HG02588 (cell line): ENCODE data around the gene ZNF217.
"Not testable (repeated sequence)": the region's sequence is repeated elsewhere in the genome, so short reads cannot be mapped to it uniquely, and the experiment has no call there.

Source experiments
- ATAC-seq: cut with Tn5 transposase; IDR thresholded peaks from one replicate; pipeline ENCODE4 v1.9.1; 2021; ENCODE audit warnings: mild to moderate bottlenecking, moderate library complexity; ENCODE audit not compliant: unreplicated experiment

The ZNF217 gene

DNA sequence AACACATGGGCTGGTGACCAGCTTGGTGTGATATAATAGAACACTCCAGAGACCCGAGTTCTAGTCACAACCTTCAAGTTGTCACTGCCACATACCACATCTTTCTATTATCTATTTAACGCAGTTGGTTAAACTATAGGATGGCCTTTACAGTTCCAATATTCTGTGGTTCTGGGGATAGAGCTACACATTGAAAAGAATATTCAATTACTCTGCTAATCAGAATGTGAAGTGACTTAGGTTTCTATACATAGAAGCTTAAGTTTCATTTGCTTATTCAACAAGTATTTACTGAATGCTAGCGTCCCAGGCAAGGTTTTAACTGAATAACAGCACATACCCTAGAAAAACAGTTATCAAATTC is 9.1 kb downstream of the ZNF217 start:
- not testable (repeated sequence) for ATAC-seq

DNA sequence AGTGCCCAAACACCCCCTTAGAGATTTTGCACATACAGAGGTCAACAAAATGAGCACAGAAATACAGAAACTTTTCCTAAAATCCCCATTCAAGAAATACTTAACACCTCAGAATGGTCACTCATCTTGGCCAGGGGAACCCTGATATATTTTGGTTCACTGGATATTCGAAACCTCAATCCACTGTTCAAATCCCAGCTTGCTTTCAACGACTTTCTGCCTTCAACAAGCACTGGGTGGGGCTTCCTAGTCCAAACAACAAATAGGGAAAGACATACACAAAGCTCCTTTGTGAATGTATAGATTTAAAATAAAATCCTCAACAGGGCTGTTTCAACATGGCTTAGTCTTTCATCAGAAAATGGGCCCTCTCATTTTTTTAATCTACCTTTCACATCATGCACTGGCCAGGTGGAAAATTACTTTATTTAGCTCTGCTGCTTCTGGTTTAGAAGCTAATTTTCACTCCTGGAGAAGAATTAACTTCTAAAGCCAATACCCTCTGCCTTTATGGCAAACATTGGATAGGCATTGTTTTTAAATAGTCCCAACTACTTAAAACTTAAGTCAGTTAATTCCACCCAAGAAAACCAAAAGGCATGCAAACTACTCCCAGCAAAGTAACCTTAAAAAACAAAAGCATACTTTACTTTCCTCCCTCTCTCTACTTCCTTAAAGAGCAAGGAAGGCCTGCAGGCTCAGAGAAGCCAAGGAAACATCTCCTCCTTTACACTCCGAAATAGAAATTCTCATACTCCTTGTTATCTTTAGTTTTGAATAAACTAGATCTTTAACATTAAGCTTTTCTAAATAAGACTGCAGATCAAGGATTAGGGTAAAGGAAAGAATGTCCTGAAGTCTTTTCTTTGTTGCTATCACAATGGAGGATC is 9.7 kb downstream of the ZNF217 start:
- ATAC-seq, result not testable (repeated sequence)

DNA sequence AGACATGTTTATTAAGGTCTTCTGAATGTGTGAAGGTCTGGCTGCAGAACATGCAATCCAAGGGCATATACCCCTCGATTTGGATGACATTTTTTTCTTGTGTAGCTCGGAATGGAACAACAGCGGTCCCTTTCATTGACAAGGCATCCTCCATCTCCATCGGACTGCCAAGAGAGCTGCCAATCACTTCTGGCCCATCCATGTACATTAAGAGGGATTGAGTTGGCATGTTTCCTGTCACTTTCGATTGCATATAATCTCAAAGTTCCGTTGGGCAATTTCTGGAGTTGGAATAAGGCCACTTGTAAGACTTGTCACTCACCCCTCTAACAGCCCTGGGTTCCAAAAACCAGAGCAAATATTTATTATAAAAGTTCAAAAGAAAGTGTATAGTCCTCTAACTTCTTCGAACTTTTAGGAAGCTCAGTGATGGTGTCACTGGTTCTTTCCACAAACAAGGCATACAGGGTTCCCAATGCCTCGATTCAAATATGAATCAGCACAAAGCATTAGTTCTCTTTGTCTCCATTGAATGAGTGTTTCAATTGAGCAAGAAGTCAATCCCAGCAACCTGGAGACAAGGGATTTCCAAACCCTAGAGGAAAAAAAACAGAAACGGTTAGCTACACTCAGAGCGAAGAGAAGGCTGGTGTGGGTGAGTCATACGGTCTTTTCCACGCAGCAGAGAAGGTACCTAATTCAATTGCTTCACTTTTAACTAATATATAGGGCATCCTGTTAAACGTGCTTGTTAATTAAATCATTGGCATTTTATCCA is 10.9 kb downstream of the ZNF217 start:
- ATAC-seq, result no peak

DNA sequence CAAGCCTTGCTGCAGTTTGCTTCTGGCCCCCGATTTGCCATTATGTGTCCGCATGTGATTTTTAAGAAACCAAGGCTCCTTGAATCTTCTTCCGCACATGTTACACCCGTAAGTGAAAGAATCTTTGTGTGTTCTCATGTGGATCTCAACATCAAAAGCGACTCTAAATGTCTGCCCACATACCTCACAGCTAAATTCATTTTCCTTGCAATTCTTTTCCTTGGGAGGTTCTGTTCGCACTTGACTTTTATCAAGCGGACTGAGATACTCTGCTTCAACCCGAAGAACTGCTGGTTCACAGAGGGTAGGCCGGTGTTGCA is 11.4 kb downstream of the ZNF217 start:
- no peak for ATAC-seq

DNA sequence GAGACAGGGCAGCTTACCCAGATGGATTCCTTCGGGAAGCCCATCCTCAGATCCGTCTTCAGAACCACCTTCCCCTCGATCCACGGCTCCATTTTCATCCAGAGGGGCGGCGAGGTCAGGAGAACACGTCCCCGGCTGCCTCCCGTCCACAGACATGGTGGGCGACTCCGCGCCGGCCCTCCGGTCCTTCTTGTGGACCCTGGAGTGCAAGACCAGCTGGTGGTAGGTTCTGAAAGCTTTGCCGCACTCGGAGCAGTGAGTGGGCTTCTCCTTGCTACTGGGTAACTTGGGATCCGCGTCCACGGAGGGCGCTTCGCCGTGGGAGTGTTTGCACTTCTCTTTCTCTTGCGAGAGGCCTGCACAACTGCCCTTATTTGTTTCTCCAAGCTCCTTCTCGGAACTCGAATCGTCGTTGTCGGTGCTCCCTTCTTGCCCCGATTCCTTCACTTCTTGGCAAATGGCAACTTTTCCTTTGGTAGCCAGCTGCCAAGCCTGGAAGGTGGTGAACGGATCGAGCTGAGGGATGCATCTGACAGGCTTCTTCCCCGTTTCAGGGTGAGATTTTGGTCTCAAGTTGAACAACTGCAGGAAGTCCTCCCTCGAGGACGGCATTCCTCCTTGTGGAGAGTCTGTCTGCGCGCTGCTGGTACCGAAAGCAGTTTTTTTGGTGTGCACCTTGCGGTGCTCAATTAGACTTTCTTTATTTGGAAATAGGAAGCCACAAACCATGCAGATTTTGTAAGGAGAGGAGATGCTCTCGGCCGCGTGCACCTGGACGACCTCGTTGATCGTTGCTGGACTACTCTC is 12.0 kb downstream of the ZNF217 start:
- ATAC-seq, result no peak

DNA sequence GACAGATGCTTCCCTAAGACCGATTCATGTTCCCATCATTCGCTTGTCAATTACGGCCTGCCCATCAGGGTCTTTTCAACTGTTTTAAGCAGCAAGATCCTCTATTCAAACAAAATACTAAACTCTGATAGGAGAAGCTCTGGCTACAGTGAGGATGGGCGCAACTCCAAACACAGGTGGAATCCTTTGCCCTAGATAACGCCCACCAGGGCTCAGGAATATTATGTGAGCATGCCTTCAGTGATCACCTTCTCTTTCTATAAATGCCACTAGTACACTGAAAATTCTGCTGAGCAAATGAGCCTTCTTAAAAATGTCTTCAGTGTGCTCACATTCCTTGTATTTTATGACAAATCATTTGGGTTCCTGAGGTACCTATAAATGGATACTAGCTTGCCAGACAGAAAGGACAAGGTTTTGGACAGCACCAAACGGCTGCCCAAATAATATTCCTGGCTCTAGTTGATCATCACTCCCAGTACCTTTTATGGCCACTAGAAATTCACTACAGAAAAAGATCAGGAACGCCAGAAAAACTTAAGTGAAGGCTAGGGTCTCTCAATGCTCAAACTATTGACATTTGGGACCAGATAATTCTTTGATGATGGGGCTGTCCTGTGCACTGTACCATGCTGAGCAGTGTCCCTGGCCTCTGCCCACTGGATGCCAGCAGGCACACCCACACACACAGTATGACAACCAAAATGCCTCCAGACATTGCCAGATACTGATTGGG is 13.1 kb downstream of the ZNF217 start:
- ATAC-seq, result no peak

DNA sequence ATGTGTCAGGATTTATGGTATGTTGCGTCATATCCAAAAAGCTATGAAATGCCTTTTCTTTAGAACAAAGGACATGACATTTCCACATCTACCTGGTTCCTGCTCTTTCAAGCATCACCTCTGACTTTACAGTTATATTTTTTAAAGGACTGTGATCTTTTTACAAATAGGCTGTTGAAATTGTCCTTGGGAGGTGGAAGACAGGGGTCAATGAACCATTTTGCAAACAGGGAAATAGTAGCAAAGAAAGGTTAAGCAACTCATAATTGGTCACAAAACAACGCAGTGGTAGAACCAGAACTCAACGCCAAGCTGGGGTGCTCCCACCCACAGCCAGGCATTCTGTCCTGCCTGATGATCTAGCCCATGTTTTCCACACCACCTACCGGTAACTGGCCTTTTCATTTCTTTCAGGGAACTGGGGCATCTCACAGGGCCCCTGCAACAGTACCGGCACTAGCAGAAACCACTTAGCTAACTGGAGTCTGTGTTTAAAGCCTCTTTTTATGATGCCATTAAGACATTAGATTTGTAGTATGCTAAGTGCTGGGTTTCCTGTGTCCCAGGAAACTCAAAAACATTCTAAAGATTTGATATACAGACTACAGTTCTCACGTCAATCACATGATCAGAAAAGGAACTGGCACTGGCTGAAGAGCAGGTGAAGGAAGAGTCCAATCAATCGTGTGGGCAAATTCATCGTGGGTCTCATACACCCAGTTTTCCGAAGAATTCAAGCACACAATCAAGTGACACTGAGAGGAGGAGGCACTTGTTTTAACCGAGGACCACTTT is 13.9 kb downstream of the ZNF217 start:
- ATAC-seq, result no peak

DNA sequence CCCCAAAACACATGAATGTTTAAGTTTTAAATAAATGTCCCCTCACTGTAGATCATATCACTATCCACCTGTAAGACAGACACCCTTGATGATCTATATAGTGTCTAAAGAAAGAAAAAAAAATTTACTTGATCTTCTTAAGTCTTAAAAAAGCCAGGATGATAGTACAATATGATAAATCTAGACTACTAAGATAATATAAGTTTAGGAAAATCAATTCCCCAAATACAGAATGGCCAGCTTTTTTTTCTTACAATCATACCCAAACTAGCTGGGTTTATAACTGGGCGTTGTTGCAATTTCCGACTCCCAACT is 14.4 kb downstream of the ZNF217 start:
- no peak for ATAC-seq

DNA sequence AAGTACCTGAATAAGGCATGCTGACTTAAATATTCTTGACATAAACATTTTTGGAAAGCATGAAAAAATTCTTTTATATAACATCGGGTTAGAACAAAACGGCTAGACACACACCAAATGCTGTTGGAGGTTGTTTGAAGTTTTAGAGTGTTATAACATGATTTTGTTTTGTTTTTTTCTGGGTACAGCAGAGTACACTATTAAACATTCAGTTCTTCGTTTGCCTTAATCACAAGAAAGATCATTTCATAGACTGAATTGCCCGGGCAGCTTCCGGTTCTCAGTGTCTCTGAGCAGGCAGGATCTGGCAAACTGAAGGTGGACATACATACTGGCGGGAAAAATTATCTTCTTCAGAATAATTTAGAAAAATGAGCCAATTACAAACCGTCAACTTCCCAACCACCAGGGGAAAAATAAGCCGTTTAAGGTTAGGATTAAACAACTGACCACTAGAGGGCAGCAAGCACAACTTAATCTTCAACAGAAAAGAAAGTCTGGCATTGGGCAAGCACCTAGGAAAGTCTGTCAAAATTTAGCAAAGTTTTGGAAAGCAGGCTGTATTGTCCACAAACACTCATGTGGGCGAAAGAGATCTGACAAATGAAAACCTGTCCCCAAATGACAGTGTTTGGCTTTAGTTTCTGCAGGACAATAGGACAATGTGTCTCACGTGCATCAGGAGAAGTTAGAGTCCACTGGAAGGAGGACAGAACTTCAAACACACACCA is 15.0 kb downstream of the ZNF217 start:
- ATAC-seq, result peak; percentile 48

DNA sequence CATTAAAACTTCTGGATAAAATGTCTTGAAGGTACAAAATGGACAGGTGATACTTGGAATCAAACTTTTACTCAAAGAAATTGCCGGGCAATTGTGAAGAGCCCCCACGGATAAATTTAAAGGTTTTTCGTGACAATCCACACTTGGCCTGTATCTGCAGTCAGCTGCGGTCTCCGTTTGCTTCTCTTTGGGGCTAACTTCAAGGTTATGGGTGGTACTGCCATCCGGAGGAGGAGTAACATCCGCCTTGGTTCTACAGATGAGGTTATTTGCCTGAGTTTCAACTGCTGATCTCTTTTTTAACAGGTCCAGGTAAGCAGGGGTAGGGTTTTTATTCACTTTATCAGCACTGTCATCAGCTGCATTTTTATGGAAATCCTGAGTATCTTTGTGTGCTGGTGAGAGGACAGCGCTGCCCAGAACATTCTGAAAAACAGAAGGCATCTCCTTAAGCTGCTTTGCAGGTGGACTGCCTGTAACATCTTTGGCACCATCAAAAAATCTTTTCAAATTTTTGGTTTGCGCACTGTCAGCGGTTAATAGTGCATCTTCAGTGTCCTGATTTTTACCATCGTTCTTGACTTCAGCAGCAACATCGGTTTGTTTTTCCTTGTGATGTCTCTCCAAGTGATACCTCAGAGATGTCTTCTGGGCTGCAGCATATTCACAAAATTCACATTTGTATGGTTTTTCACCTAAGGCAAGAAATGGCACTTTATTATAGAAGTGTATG is 16.9 kb downstream of the ZNF217 start:
- no peak for ATAC-seq

DNA sequence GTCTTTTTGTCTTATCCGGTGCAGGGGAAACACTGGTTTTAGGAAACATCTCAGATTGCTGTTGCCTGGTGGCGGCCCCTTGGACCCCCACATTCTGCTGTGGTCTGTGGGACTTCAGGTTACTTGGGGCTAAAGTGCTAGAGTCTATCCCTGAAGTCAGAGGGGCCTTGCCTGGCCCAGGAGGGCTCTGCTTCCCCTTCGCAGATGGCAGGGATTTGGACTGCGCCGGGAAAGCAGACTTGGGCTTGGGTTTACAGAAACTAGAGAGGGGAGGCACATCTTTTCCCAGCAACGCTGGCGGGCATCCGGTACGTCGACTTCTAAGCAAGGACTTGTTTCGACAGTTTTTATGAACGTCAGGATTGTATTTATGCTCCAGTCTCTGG is 17.5 kb downstream of the ZNF217 start:
- ATAC-seq, result no peak

DNA sequence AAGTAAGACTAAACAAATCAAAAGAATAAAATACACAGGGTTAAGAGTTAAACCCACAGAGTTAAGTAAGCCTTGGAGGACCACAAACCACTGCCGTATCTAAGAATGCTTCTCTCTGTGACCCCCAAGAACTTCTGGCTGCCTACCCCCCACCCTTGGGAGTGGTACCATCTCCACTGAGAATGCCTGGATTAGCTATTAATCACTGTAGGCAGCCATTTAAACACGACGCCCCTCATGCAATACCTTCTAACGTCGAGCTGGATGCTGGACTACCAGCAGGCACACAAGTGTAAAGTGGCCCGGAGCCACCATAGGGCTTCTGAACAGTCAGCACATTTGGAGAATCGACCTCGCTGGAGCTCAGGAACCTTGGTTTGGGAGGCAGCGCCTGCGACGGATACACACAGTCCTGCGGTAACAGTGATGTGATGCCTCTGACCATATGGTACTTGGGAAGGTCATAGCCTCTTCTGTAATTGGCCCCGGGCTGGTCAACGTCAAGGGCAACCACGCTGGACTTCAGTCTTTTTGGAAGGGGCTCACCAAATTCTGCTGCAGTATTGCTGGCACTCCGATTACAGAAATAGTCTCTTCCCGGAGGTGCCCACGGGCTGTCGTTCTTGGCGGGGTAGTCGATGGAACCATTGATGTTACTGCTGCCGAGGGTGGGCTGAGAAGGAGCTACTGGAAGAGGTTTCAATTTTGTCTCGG is 18.0 kb downstream of the ZNF217 start:
- ATAC-seq, result no peak

DNA sequence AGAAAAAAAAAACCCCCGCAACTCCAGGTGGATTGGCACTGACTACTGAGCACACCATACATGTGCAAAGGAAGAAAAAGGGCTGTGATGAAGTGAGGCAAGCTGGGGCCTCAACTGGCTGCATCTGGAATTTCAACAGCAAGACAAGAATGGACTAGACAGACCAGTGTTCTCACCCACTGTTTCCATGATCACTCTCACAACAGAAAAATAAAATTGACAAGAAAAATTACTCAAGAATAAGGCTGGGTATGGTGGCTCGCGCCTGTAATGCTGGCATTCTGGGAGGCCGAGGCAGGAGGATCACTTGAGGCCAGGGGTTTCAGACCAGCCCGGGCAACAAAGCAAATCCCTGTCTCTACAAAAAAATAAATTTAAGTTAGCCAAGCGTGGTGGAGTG is 18.8 kb downstream of the ZNF217 start:
- no peak for ATAC-seq

DNA sequence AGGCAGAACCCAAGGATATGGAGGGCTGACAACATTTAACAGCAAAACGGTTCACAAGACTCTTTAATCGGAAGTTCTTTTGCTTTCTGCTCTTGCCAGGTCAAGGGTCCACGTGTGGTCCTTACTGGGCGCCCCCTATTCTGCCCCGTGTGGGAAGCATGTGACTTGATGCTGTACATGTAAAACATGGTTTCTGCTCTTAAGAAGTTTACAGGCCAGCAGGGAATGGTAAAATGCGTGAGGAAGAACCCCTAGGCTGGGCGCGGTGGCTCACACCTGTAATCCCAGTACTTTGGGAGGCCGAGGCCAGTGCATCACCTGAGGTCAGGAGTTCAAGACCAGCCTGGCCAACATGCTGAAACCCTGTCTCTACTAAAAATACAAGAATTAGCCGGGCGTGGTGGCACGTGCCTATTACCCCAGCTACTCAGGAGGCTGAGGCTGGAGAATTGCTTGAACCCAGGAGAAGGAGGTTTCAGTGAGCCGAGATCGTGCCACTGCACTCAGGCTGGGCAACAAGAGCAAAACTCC is 19.3 kb downstream of the ZNF217 start:
- no peak for ATAC-seq

DNA sequence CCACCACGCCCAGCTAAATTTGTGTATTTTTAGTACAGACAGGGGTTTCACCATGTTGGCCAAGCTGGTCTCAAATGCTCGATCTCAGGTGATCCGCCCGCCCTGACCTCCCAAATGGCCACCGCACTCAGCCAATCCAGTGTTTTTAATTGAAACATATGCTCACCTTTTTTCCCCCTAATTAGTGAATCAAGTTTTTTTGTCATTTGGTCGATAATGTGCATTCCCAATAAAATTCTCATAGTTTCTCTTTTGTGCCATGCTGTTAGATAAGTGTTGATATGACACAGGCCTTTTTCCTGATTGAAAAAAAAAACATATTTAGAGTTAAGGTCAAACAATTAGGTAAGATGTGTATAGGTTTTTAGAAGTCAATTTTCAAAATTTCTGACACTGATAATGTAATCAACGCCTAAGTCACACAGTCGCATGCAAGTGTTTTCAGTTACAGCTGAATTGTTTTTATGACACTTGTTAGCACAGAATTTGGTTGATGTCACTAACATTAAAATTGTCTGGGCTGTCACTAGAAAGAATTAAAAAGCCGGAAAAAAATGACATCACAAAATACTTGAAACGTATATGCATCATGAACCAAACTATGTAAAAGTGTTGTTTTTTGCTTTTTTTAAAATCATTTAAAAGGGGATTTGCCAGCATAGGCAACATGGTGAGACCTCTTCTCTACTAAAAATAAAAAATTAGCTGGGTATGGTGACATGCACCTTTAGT is 21.9 kb downstream of the ZNF217 start:
- no peak for ATAC-seq

DNA sequence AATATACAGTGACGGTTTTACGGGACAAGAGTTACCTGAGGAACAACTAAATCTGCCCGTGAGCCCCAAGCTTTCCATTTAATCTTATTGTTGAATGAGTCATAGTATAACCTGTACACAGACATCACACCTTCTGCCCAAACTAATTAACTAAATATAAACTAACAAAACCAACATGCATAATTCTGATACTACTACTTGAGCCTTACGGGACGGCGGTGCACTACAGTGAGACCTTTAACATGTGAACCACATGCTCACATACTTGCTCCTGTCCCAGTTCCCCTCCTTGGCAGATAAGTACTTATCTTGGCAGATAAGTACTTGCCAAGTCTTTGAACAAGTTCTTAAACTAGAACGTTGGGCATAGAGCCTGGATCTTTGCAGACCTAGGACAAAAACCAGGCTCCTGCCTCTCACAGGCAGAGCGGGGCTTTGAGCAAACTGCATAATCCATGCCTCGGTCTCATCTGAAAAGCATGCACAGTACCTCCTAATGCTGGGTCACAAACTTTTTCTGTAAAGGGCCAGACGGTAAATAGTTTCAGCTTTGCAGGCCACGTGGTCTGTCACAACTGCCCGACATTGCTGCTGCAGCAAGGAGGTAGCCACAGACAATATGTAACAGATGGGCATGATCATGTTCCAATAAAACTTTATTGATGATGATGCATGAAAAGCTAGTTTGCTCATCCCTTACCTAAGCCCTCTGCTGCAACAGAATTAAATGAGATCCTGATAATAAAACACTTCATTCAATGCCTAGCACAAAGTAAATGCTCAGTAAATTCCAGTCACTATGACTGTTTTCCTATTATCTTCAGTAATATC is 23.0 kb downstream of the ZNF217 start:
- ATAC-seq, result no peak
